ENCODE data around the gene RASEF.

GRCh38 chr9:83069651-83070050, 6.7 kb upstream of the RASEF start:
- TF ChIP-seq ZSCAN30 (CRISPR knock-in tag; IDR thresholded peaks at IDR 0.05) (no peak), MLLT10 (CRISPR knock-in tag; IDR thresholded peaks at IDR 0.05) (no peak), JUND (CRISPR knock-in tag; IDR thresholded peaks at IDR 0.05) (no peak), MAFK (conservative IDR thresholded peaks at IDR 0.05 in 1 of 2, IDR thresholded peaks at IDR 0.05 in 1 of 2; ENCODE audit: low read length in 2 of 2) (no peak), SRY (CRISPR knock-in tag; IDR thresholded peaks at IDR 0.05) (no peak), RNF2 (conservative IDR thresholded peaks at IDR 0.05; ENCODE audit: low read depth) (no peak), ARNTL (CRISPR knock-in tag; IDR thresholded peaks at IDR 0.05) (no peak), HOXA7 (CRISPR knock-in tag; IDR thresholded peaks at IDR 0.05) (no peak)
- TF ChIP-seq, protein P1, sequence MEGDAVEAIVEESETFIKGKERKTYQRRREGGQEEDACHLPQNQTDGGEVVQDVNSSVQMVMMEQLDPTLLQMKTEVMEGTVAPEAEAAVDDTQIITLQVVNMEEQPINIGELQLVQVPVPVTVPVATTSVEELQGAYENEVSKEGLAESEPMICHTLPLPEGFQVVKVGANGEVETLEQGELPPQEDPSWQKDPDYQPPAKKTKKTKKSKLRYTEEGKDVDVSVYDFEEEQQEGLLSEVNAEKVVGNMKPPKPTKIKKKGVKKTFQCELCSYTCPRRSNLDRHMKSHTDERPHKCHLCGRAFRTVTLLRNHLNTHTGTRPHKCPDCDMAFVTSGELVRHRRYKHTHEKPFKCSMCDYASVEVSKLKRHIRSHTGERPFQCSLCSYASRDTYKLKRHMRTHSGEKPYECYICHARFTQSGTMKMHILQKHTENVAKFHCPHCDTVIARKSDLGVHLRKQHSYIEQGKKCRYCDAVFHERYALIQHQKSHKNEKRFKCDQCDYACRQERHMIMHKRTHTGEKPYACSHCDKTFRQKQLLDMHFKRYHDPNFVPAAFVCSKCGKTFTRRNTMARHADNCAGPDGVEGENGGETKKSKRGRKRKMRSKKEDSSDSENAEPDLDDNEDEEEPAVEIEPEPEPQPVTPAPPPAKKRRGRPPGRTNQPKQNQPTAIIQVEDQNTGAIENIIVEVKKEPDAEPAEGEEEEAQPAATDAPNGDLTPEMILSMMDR (CRISPR knock-in tag; IDR thresholded peaks at IDR 0.05): no peak
- TF ChIP-seq, protein P2, sequence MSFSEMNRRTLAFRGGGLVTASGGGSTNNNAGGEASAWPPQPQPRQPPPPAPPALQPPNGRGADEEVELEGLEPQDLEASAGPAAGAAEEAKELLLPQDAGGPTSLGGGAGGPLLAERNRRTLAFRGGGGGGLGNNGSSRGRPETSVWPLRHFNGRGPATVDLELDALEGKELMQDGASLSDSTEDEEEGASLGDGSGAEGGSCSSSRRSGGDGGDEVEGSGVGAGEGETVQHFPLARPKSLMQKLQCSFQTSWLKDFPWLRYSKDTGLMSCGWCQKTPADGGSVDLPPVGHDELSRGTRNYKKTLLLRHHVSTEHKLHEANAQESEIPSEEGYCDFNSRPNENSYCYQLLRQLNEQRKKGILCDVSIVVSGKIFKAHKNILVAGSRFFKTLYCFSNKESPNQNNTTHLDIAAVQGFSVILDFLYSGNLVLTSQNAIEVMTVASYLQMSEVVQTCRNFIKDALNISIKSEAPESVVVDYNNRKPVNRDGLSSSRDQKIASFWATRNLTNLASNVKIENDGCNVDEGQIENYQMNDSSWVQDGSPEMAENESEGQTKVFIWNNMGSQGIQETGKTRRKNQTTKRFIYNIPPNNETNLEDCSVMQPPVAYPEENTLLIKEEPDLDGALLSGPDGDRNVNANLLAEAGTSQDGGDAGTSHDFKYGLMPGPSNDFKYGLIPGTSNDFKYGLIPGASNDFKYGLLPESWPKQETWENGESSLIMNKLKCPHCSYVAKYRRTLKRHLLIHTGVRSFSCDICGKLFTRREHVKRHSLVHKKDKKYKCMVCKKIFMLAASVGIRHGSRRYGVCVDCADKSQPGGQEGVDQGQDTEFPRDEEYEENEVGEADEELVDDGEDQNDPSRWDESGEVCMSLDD (CRISPR knock-in tag; IDR thresholded peaks at IDR 0.05; ENCODE audit: borderline replicate concordance): no peak

All from HepG2 (cell line).